ENCODE results near the gene NCAPG2.

GRCh38 chr7:158744070-158744469, 39.5 kb upstream of the NCAPG2 start:
- TF ChIP-seq, protein P1, sequence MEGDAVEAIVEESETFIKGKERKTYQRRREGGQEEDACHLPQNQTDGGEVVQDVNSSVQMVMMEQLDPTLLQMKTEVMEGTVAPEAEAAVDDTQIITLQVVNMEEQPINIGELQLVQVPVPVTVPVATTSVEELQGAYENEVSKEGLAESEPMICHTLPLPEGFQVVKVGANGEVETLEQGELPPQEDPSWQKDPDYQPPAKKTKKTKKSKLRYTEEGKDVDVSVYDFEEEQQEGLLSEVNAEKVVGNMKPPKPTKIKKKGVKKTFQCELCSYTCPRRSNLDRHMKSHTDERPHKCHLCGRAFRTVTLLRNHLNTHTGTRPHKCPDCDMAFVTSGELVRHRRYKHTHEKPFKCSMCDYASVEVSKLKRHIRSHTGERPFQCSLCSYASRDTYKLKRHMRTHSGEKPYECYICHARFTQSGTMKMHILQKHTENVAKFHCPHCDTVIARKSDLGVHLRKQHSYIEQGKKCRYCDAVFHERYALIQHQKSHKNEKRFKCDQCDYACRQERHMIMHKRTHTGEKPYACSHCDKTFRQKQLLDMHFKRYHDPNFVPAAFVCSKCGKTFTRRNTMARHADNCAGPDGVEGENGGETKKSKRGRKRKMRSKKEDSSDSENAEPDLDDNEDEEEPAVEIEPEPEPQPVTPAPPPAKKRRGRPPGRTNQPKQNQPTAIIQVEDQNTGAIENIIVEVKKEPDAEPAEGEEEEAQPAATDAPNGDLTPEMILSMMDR (conservative IDR thresholded peaks at IDR 0.05), result no peak
- no peak for TF ChIP-seq EZH2 (IDR thresholded peaks at IDR 0.05; ENCODE audit: low read depth)
